Measurements from ENCODE around the gene ZNF688. TPM values are rescaled to one million over a fixed set of nuclear protein-coding genes. Genes with fewer than 3 reads are reported as not detected.

The ZNF688 gene
- total and polyA plus RNA-seq, 9 of the 15 experiments (the other 6 are each of a cell fraction or from before 2014, with no cell fraction given) = 0.48 to 12.9 (median 4.5) TPM

GRCh38 chr16:30527635-30528178, 43.8 kb downstream of the ZNF688 start (continued):
- TF ChIP-seq MAX (CRISPR knock-in tag; IDR thresholded peaks at IDR 0.05) (no peak; the same call in 1 of the 2 replicates), NCOA6 (IDR thresholded peaks at IDR 0.05) (no peak), ZNF57 (CRISPR knock-in tag; IDR thresholded peaks at IDR 0.05) (no peak), ARID4B (CRISPR knock-in tag; IDR thresholded peaks at IDR 0.05) (no peak), EZH2 (IDR thresholded peaks at IDR 0.05; ENCODE audit: borderline replicate concordance, low read depth, low read length) (no peak), EHMT2 (IDR thresholded peaks at IDR 0.05) (no peak), ATF1 (CRISPR knock-in tag; IDR thresholded peaks at IDR 0.05) (no peak), ATF1 (tag; IDR thresholded peaks at IDR 0.05) (no peak), ZNF511 (CRISPR knock-in tag; IDR thresholded peaks at IDR 0.05) (no peak), KDM5B (IDR thresholded peaks at IDR 0.05; ENCODE audit: insufficient replicate concordance, low read depth, low read length) (no peak), E2F6 (IDR thresholded peaks at IDR 0.05; ENCODE audit: borderline replicate concordance in 1 of 2, extremely low read depth in 1 of 2, insufficient read depth in 1 of 2, insufficient read length in 1 of 2, low read depth in 1 of 2, low read length in 1 of 2, poor library complexity in 1 of 2, severe bottlenecking in 1 of 2) (peak; percentile 14 to 32), MTA2 (IDR thresholded peaks at IDR 0.05; ENCODE audit: low read depth) (no peak), ZNF316 (IDR thresholded peaks at IDR 0.05) (no peak), CSDE1 (IDR thresholded peaks at IDR 0.05) (no peak), SMC3 (conservative IDR thresholded peaks at IDR 0.05; ENCODE audit: insufficient read depth, low read depth, low read length) (0 out of 2 replicates have a peak, but pooled peaks have one; percentile 1), GTF2A2 (tag; IDR thresholded peaks at IDR 0.05) (no peak), SETDB1 (IDR thresholded peaks at IDR 0.05; ENCODE audit: low read length) (no peak), ELF4 (CRISPR knock-in tag; IDR thresholded peaks at IDR 0.05) (peak; percentile 86; the same call in 1 of the 2 replicates), ZNF785 (CRISPR knock-in tag; IDR thresholded peaks at IDR 0.05) (no peak)
